ENCODE data around the gene KRT15. TPM values are rescaled to one million over a fixed set of nuclear protein-coding genes. Genes with fewer than 3 reads are reported as not detected.

The KRT15 gene
- total and polyA plus RNA-seq, 4 donors = 0.14 TPM; not detected in 3

- TF ChIP-seq CTCF (IDR thresholded peaks at IDR 0.05; ENCODE audit: low read depth, low read length, missing input control) (no peak), FOXA1 (IDR thresholded peaks at IDR 0.05) (no peak)
These were observed 36.6 kb upstream of the KRT15 start (continued) for GRCh38 chr17:41555105-41555887.

- no peak for DNase-seq (ENCODE audit: low spot score)
- Histone ChIP-seq H3K4me3 (ENCODE audit: low read depth in 1 of 3, low read length in 3 of 3) (no peak overlapping the region), H3K36me3 (ENCODE audit: control insufficient read depth in 4 of 4, insufficient read depth in 3 of 4, low read depth in 1 of 4, low read length in 3 of 4) (no peaks in the 10 kb centered on the region), H3K9ac (ENCODE audit: low read depth in 1 of 2, low read length in 2 of 2) (no peak overlapping the region), H3K27me3 (ENCODE audit: control insufficient read depth in 4 of 4, insufficient read depth in 4 of 4, low read length in 3 of 4) (no peaks in the 10 kb centered on the region), H3K27ac (ENCODE audit: low read depth in 1 of 2, low read length in 2 of 2) (no peak overlapping the region), H3K9me3 (ENCODE audit: control insufficient read depth in 4 of 4, low read length in 3 of 4) (no peaks in the 10 kb centered on the region), H3K4me1 (ENCODE audit: control insufficient read depth in 4 of 4, insufficient read depth in 4 of 4, low read length in 3 of 4) (peaks cover 0 to 1% (median under 1%) of the 10 kb centered on the region in 4 donors)
- 81% methylated on average over 8 of the region's 8 CpGs for WGBS
- TF ChIP-seq RXRA (IDR thresholded peaks at IDR 0.05) (no peak), YY1 (IDR thresholded peaks at IDR 0.05) (no peak), FOXA1 (IDR thresholded peaks at IDR 0.05) (no peak), JUND (IDR thresholded peaks at IDR 0.05) (no peak), CTCF (IDR thresholded peaks at IDR 0.05; ENCODE audit: low read depth, low read length, missing input control) (no peak), MAX (IDR thresholded peaks at IDR 0.05) (no peak), TAF1 (conservative IDR thresholded peaks at IDR 0.05) (no peak), SP1 (IDR thresholded peaks at IDR 0.05) (no peak), HNF4A (conservative IDR thresholded peaks at IDR 0.05) (no peak), HNF4G (IDR thresholded peaks at IDR 0.05) (no peak), ATF3 (IDR thresholded peaks at IDR 0.05) (no peak), EGR1 (IDR thresholded peaks at IDR 0.05; ENCODE audit: low read depth in 2 of 2) (no peak), GABPA (IDR thresholded peaks at IDR 0.05 in 1 of 2, conservative IDR thresholded peaks at IDR 0.05 in 1 of 2) (no peak), NR2F2 (IDR thresholded peaks at IDR 0.05) (no peak), RAD21 (IDR thresholded peaks at IDR 0.05) (no peak)
These were observed 35.4 kb upstream of the KRT15 start for GRCh38 chr17:41553987-41554680.

GRCh38 chr17:41553176-41553575, 34.5 kb upstream of the KRT15 start:
- Histone ChIP-seq H3K9me3 (ENCODE audit: control insufficient read depth in 4 of 4, low read length in 3 of 4) (no peaks in the 10 kb centered on the region), H3K4me3 (ENCODE audit: low read depth in 1 of 3, low read length in 3 of 3) (no peak overlapping the region), H3K36me3 (ENCODE audit: control insufficient read depth in 4 of 4, insufficient read depth in 3 of 4, low read depth in 1 of 4, low read length in 3 of 4) (no peaks in the 10 kb centered on the region), H3K27ac (ENCODE audit: low read depth in 1 of 2, low read length in 2 of 2) (no peak overlapping the region), H3K27me3 (ENCODE audit: control insufficient read depth in 4 of 4, insufficient read depth in 4 of 4, low read length in 3 of 4) (peaks cover 0 to 2% (median 0%) of the 10 kb centered on the region in 4 donors), H3K9ac (ENCODE audit: low read depth in 1 of 2, low read length in 2 of 2) (no peak overlapping the region), H3K4me1 (ENCODE audit: control insufficient read depth in 4 of 4, insufficient read depth in 4 of 4, low read length in 3 of 4) (peaks cover 3 to 8% (median 6%) of the 10 kb centered on the region in 4 donors)
- DNase-seq (ENCODE audit: low spot score) = no peak
- WGBS = 74% methylated on average over 4 of the region's 4 CpGs
- TF ChIP-seq FOXA2 (IDR thresholded peaks at IDR 0.05) (no peak), HNF4A (conservative IDR thresholded peaks at IDR 0.05) (no peak), REST (IDR thresholded peaks at IDR 0.05) (no peak), SP1 (IDR thresholded peaks at IDR 0.05) (no peak), MAX (IDR thresholded peaks at IDR 0.05) (no peak), TAF1 (conservative IDR thresholded peaks at IDR 0.05) (no peak), GABPA (IDR thresholded peaks at IDR 0.05 in 1 of 2, conservative IDR thresholded peaks at IDR 0.05 in 1 of 2) (no peak), ZBTB33 (IDR thresholded peaks at IDR 0.05) (no peak)
